GM21619 (cell line): ENCODE results near the gene RBFOX2.
"Not testable (repeated sequence)": the region's sequence is repeated elsewhere in the genome, so short reads cannot be mapped to it uniquely, and the experiment has no call there.

Experiments
- ATAC-seq: cut with Tn5 transposase; IDR thresholded peaks from one replicate; pipeline ENCODE4 v1.9.1; 2021; ENCODE audit not compliant: unreplicated experiment

Gene RBFOX2

GRCh38 chr22:35791788-35792187 is 236.8 kb downstream of the RBFOX2 start:
- not testable (repeated sequence) for ATAC-seq

- no peak for ATAC-seq
Measured at GRCh38 chr22:35785181-35785923, 243.3 kb downstream of the RBFOX2 start.

- ATAC-seq: no peak
Measured at GRCh38 chr22:35784633-35785032, 244.0 kb downstream of the RBFOX2 start.

- ATAC-seq: no peak
Measured at GRCh38 chr22:35783943-35784614, 244.5 kb downstream of the RBFOX2 start.

- no peak for ATAC-seq
Measured at GRCh38 chr22:35782504-35782903, 246.1 kb downstream of the RBFOX2 start.

GRCh38 chr22:35781898-35782297 is 246.7 kb downstream of the RBFOX2 start:
- ATAC-seq: no peak

GRCh38 chr22:35777335-35777975 is 251.2 kb downstream of the RBFOX2 start:
- no peak for ATAC-seq

- no peak for ATAC-seq
Measured at GRCh38 chr22:35775339-35775738, 253.3 kb downstream of the RBFOX2 start.

GRCh38 chr22:35769974-35770373 is 258.6 kb downstream of the RBFOX2 start:
- ATAC-seq: no peak

- ATAC-seq: no peak
Measured at GRCh38 chr22:35766654-35767580, 261.7 kb downstream of the RBFOX2 start.

- no peak for ATAC-seq
Measured at GRCh38 chr22:35761037-35761436, 267.6 kb downstream of the RBFOX2 start.

GRCh38 chr22:35758394-35758793 is 270.2 kb downstream of the RBFOX2 start:
- ATAC-seq: no peak

- ATAC-seq: no peak
Measured at GRCh38 chr22:35756722-35757121, 271.9 kb downstream of the RBFOX2 start.

GRCh38 chr22:35754761-35755160 is 273.9 kb downstream of the RBFOX2 start:
- no peak for ATAC-seq

- no peak for ATAC-seq
Measured at GRCh38 chr22:35752863-35753189, 275.8 kb downstream of the RBFOX2 start.

- no peak for ATAC-seq
Measured at GRCh38 chr22:35752006-35752862, 276.4 kb downstream of the RBFOX2 start.

GRCh38 chr22:35749808-35750207 is 278.8 kb downstream of the RBFOX2 start:
- peak; percentile 89 for ATAC-seq

GRCh38 chr22:35746946-35747703 is 281.5 kb downstream of the RBFOX2 start:
- ATAC-seq: no peak

- ATAC-seq: no peak
Measured at GRCh38 chr22:35746248-35746647, 282.4 kb downstream of the RBFOX2 start.
